Measurements from ENCODE around the gene ANTXR1.
A peak's percentile ranks its signal among the peaks of the same experiment; 100 is the strongest.

Gene ANTXR1

GRCh38 chr2:69156624-69157023 lies 143.6 kb downstream of the ANTXR1 start:
- DNase-seq: no peak
- H3K4me1 ChIP-seq: peaks cover 0 to 54% (median 40%) of the 10 kb centered on the region in 4 donors
- H3K27ac ChIP-seq: peak overlapping the region; percentile 30 to 74
- H3K9me3 ChIP-seq: no peaks in the 10 kb centered on the region
- TF ChIP-seq CTCF (IDR thresholded peaks at IDR 0.05): no peak
- intact Hi-C loops (cut with DNase I; ENCODE audit: low total_unique reads): no loop called here
- H3K4me3 ChIP-seq: no peak overlapping the region
- H3K27me3 ChIP-seq: no peaks in the 10 kb centered on the region
- no peaks in the 10 kb centered on the region for H3K36me3 ChIP-seq

GRCh38 chr2:69157441-69157840 lies 144.5 kb downstream of the ANTXR1 start:
- TF ChIP-seq CTCF (IDR thresholded peaks at IDR 0.05): no peak
- Histone ChIP-seq H3K27me3 (no peaks in the 10 kb centered on the region), H3K4me1 (peaks cover 0 to 54% (median 39%) of the 10 kb centered on the region in 4 donors), H3K27ac (peak overlapping the region; percentile 30 to 74), H3K9me3 (no peaks in the 10 kb centered on the region), H3K36me3 (no peaks in the 10 kb centered on the region), H3K4me3 (no peak overlapping the region)
- intact Hi-C loops (cut with DNase I; ENCODE audit: low total_unique reads): no loop called here
- no peak for DNase-seq

GRCh38 chr2:69159986-69160385 lies 147.0 kb downstream of the ANTXR1 start:
- Histone ChIP-seq H3K27me3 (no peaks in the 10 kb centered on the region), H3K36me3 (no peaks in the 10 kb centered on the region), H3K9me3 (no peaks in the 10 kb centered on the region), H3K4me3 (no peak overlapping the region), H3K4me1 (peaks cover 0 to 54% (median 37%) of the 10 kb centered on the region in 4 donors), H3K27ac (peak overlapping the region; percentile 43 to 50)
- no peak for TF ChIP-seq CTCF (IDR thresholded peaks at IDR 0.05)
- intact Hi-C loops (cut with DNase I; ENCODE audit: low total_unique reads): loop anchor here (10.0 kb wide), 1 partner anchor 135 kb away; no protein-coding TSS in a partner anchor
- no peak for DNase-seq

- intact Hi-C loops (cut with DNase I; ENCODE audit: low total_unique reads): loop anchor here (10.0 kb wide), 1 partner anchor 137 kb away; no protein-coding TSS in a partner anchor
- Histone ChIP-seq H3K36me3 (no peaks in the 10 kb centered on the region), H3K27ac (peak overlapping the region; percentile 50 to 68), H3K9me3 (no peaks in the 10 kb centered on the region), H3K4me3 (no peak overlapping the region), H3K4me1 (peaks cover 0 to 68% (median 49%) of the 10 kb centered on the region in 4 donors), H3K27me3 (no peaks in the 10 kb centered on the region)
- no peak for DNase-seq
- no peak for TF ChIP-seq CTCF (IDR thresholded peaks at IDR 0.05)
These were observed 149.1 kb downstream of the ANTXR1 start for GRCh38 chr2:69162057-69162456.

- no peak overlapping the region for H3K4me3 ChIP-seq
- TF ChIP-seq CTCF (IDR thresholded peaks at IDR 0.05): no peak
- no peaks in the 10 kb centered on the region for H3K9me3 ChIP-seq
- intact Hi-C loops (cut with DNase I; ENCODE audit: low total_unique reads): loop anchor here (10.0 kb wide), 1 partner anchor 138 kb away; no protein-coding TSS in a partner anchor
- peaks cover 0 to 79% (median 60%) of the 10 kb centered on the region in 4 donors for H3K4me1 ChIP-seq
- peak in 1 of 2 donors; percentile 52 for DNase-seq
- peak overlapping the region; percentile 50 to 68 for H3K27ac ChIP-seq
- no peaks in the 10 kb centered on the region for H3K36me3 ChIP-seq
- no peaks in the 10 kb centered on the region for H3K27me3 ChIP-seq
These were observed 150.1 kb downstream of the ANTXR1 start for GRCh38 chr2:69163109-69163508.
